Activated naive CD8-positive, alpha-beta T cell treated with anti-CD3 and anti-CD28 coated beads, Interleukin-2, amount 10 ng/mL, durations not matched to agents 7 days and 5 days (primary cell): ENCODE measurements around the gene ING5. TPM values are rescaled to one million over a fixed set of nuclear protein-coding genes. Genes with fewer than 3 reads are reported as not detected.

Experiments used
- ATAC-seq: fragments of 150-1000 bp; cut with Tn5 transposase; one replicate; pipeline ENCODE4 v1.10.0; 2021; ENCODE audit warnings: low read depth, moderate library complexity
- POLR2A ChIA-PET: fragments of 350-600 bp; sonication (Branson Sonifier 250); formaldehyde crosslinking; loops from one replicate; lab custom pipeline; 2021; ENCODE audit warnings: antibody characterized with exemption; lab: Charles Lee
- DNase-seq: peaks from one replicate; pipeline ENCODE4 v3.0.0; 2021
- H3K27ac Mint-ChIP-seq: one replicate; pipeline ENCODE4 v1.8.0; 2022; ENCODE audit warnings: mild to moderate bottlenecking, mixed read lengths
- H3K27me3 Mint-ChIP-seq: one replicate; pipeline ENCODE4 v1.8.0; 2022; ENCODE audit warnings: mild to moderate bottlenecking, moderate library complexity, mixed read lengths
- H3K36me3 Mint-ChIP-seq: one replicate; pipeline ENCODE4 v1.8.0; 2021; ENCODE audit warnings: mild to moderate bottlenecking, mixed read lengths
- H3K4me1 Mint-ChIP-seq: one replicate; pipeline ENCODE4 v1.8.0; 2021; ENCODE audit warnings: mixed read lengths
- H3K4me3 Mint-ChIP-seq: one replicate; pipeline ENCODE4 v1.8.0; 2022; ENCODE audit warnings: mild to moderate bottlenecking, moderate library complexity, mixed read lengths
- H3K9me3 Mint-ChIP-seq: one replicate; pipeline ENCODE4 v1.8.0; 2021; ENCODE audit warnings: mixed read lengths
- total RNA-seq, 2 experiments: library from RNA; stranded (reverse); gene quantifications; one replicate each; pipeline ENCODE4 v1.2.3, GENCODE V29; 2021

ING5 gene
- total RNA-seq, 2 experiments from 2014 or later = 52.1 to 54.3 TPM

DNA sequence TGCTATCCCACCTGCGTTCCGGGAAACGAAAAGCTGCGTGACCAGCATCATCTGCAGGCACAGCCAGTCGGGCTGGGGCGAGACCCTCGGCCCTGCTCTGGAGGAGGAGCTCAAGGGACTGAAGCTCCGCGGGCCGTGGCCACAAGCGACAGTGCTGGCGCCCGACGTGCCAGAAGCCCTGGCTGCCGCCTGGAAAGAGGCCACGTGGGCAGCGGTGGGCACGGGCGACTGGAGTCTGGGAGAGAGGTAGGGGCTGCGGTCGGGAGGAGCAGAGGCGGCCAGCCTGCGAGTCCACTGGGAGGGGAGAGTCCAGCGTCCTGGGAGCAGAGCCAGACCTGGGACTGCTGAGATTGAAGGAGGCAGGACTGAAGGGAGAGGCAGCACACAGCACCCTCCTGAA lies 24.4 kb upstream of the ING5 start:
- ATAC-seq = no peak
- no peaks in the 10 kb centered on the region for H3K9me3 Mint-ChIP-seq
- no peak overlapping the region for H3K27ac Mint-ChIP-seq
- H3K27me3 Mint-ChIP-seq = no peaks in the 10 kb centered on the region
- peaks cover 5% of the 10 kb centered on the region for H3K36me3 Mint-ChIP-seq
- peaks cover 11% of the 10 kb centered on the region for H3K4me1 Mint-ChIP-seq
- no peak for DNase-seq
- POLR2A ChIA-PET = interaction anchor here (1.6 kb wide), 1 partner anchor 9 kb away, joined by 5 read pairs; the partner anchor contains the start of gene DTYMK
- H3K4me3 Mint-ChIP-seq = no peak overlapping the region

DNA sequence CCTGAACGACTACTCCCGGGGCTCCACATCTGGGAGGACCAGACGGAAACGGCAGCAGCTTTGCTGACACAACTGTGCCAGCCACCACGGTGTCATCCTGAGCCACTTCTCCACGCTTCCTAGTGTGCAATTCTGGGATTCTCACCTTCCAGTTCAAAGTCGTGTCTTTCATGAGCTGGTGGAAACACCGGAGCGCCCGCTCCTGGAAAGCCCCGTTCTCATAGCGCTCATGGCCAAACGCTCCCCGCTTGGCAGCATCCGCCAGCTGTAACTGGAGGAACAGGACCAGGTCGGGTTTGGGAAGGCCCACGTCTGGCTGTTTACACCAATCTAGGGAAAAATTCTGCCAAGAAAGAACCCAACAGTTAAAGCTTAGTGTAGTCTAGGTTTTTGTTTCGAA lies 23.5 kb upstream of the ING5 start:
- POLR2A ChIA-PET = interaction anchor here (1.6 kb wide), 1 partner anchor 8 kb away, joined by 5 read pairs; the partner anchor contains the start of gene DTYMK
- Mint-ChIP-seq H3K27ac (no peak overlapping the region), H3K4me3 (no peak overlapping the region), H3K27me3 (no peaks in the 10 kb centered on the region), H3K36me3 (peaks cover 9% of the 10 kb centered on the region), H3K4me1 (peaks cover 10% of the 10 kb centered on the region), H3K9me3 (no peaks in the 10 kb centered on the region)
- no peak for DNase-seq
- ATAC-seq = no peak

DNA sequence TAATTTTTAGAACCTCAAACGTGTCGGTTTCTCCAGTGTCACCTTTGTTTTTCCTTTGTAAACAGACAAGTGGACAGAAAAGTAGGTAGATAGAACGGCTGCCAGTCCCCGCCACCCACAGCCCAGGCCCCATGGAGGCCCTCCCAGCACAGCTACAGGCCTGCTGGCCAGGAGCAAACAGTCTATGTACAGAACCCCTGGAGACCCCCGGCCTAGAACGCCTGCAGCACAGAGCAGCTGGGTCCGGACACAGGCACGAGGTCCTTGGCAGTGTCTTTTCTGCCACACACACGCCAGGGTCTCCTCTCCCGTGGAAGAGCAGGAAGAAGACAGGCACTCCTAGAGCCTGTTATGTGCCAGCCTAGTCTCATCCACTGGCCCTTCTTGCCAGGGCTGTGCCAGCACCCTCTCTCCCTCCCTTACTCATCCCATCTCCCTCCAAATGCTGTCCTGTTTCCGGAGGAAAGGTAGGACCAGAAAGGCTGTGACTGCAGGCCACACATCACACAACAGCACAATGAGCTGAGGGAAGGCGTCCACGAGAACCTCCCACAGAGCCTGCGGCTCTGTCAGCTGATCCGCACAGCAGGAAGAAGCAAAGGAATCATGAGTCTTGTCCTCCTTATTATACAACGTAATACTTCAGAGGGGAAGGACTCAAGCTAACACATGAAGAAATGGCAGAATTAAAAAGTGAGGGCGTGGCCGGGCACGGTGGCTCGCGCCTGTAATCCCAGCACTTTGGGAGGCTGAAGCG lies 22.9 kb upstream of the ING5 start:
- DNase-seq (no peak), ATAC-seq (no peak)
- H3K4me1 Mint-ChIP-seq = peaks cover 6% of the 10 kb centered on the region
- POLR2A ChIA-PET = interaction anchor here (1.6 kb wide), 1 partner anchor 8 kb away, joined by 5 read pairs; the partner anchor contains the start of gene DTYMK
- no peaks in the 10 kb centered on the region for H3K9me3 Mint-ChIP-seq
- no peak overlapping the region for H3K27ac Mint-ChIP-seq
- no peaks in the 10 kb centered on the region for H3K27me3 Mint-ChIP-seq
- no peak overlapping the region for H3K4me3 Mint-ChIP-seq
- H3K36me3 Mint-ChIP-seq = peaks cover 13% of the 10 kb centered on the region

DNA sequence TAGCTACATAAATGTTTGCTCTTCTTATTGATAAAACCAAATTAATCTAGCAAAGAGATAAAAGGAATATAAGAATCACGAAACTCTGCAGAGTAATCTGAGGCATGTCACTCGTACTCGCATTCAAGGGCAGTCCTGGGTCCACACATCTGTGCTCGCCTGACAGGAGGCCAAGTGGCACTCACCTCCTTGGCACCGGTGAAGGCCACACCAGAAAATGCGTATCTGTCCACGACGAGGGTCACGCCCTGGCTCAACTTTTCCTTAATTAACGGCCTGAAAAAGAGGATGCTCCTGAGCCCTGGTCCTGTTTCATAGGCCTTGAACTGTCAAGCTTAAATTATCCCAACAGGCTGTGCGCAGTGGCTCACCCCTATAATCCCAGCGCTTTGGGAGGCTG lies 21.8 kb upstream of the ING5 start:
- peaks cover 9% of the 10 kb centered on the region for H3K4me1 Mint-ChIP-seq
- POLR2A ChIA-PET = no interaction called here

DNA sequence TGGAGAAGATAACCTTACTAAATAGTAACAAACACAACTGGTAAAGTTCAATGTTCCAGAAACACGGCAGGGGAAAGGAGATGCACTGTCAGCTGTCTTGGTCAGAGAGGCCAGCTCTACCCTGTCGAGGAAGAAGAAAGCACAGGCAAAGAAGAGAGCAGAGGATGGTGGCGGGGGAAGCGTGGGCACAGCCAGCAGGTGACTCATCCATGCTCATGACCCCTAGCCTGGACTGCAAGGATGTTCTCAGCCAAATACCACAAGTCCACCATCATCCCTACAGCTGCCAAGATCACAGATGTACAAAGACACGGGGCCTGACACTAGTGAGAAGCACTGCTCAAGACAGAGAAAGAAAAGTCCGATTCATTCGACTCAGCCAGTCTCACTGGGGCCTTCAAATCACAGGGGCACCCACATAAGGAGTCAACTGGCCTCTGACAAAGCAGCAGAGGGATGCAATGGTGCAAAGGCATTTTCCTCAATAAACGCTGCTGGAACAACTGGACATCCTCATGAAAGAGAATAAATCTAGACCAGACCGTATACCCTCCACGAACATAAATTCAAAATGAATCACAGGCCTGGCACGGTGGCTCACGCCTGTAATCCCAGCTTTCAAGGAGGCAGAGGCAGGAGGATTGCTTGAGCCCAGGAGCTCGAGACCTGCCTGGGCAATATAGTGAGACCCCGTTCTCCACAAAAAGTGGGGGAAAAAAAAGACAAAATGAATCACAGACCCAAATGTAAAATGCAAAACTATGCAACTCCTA lies 20.8 kb upstream of the ING5 start:
- Mint-ChIP-seq H3K27me3 (no peaks in the 10 kb centered on the region), H3K4me1 (peaks cover 13% of the 10 kb centered on the region), H3K4me3 (no peak overlapping the region), H3K9me3 (no peaks in the 10 kb centered on the region), H3K36me3 (peaks cover 18% of the 10 kb centered on the region), H3K27ac (no peak overlapping the region)
- ATAC-seq = no peak
- POLR2A ChIA-PET = no interaction called here
- no peak for DNase-seq

More for the DNA sequence above, 21.8 kb upstream of the ING5 start:
- DNase-seq (no peak), ATAC-seq (no peak)
- Mint-ChIP-seq H3K4me3 (no peak overlapping the region), H3K9me3 (no peaks in the 10 kb centered on the region), H3K36me3 (peaks cover 18% of the 10 kb centered on the region), H3K27ac (no peak overlapping the region), H3K27me3 (no peaks in the 10 kb centered on the region)

DNA sequence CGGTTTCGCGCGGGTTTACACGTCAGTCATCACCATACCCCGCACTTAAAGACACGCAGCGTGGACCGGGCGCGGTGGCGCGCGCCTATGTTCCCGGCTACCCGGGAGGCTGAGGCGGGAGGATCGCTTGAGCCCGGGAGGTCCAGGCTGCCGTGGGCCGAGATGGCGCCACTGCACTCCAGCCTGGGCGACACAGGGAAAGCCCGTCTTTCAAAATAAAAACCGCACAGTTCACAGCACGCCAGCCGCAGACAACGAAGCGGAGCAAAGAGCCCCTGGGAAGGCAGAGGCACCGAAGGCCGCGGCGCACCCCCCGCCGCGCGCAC lies 15.6 kb upstream of the ING5 start:
- peak; percentile 3 for ATAC-seq
- no peaks in the 10 kb centered on the region for H3K9me3 Mint-ChIP-seq

DNA sequence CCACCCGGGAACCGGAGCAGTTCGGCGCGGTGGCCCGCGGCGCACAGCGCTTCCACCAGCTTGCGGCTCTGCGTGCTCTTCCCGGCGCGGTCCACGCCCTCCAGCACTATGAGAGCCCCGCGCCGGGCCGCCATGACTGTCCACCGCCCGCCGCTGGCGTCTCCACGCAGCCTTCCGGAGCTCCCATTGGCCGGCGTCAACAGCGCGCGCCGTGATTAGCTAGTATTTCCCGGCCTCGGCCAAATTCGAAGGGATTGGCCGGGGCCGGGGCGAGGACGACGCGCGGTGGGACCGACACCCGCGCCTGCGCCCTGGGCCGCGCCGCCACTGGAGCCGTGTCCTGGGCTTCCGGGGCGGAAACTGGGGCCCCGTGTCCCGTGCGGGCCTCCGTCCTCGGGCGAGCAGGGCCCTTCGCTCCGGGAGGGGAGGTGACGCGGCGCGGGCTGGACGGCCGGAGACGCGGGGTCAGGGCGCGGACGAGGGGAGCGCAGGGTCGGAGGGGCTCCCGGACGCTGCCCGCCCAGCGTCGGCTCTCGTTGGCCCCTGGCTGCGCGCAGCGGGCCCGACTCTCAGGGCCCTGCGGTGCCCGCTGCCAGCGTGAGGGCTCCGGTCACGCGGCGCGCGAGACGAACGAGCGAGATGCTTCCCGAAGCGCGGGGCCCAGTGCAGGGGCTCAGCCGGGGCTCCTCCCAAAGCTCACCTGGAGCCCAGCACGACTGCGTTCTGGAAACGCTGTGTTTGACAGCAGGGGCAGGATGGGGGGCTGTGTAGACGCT lies 15.0 kb upstream of the ING5 start, which contains the start of gene DTYMK:
TSS of gene DTYMK (minus strand) at position 166 of the 776 bp plus-strand sequence. CDS start at position 134, 32 bp downstream.
- Mint-ChIP-seq H3K27me3 (no peaks in the 10 kb centered on the region), H3K36me3 (peaks cover 13% of the 10 kb centered on the region), H3K27ac (peak within 1 kb of the TSS; percentile 96), H3K9me3 (no peaks in the 10 kb centered on the region), H3K4me3 (peak within 1 kb of the TSS; percentile 89), H3K4me1 (peaks cover 22% of the 10 kb centered on the region)
- peak; percentile 97 for ATAC-seq
- POLR2A ChIA-PET = interaction anchor here (0.6 to 4.5 kb wide), 20 partner anchors 9 to 1126 kb away, joined by 3 to 62 read pairs (median 5); partner anchors contain the start of genes ATG4B, D2HGDH, DUSP28 and ING5
- peak; percentile 99 for DNase-seq

More for the DNA sequence above, 15.6 kb upstream of the ING5 start:
- no peak for DNase-seq
- peaks cover 22% of the 10 kb centered on the region for H3K4me1 Mint-ChIP-seq
- peaks cover 15% of the 10 kb centered on the region for H3K36me3 Mint-ChIP-seq
- H3K27me3 Mint-ChIP-seq = no peaks in the 10 kb centered on the region
- POLR2A ChIA-PET = interaction anchor here (0.6 to 4.5 kb wide), 19 partner anchors 8 to 1126 kb away, joined by 3 to 62 read pairs (median 5); partner anchors contain the start of genes ATG4B, D2HGDH, DUSP28 and ING5
- H3K4me3 Mint-ChIP-seq = peak overlapping the region; percentile 89
- H3K27ac Mint-ChIP-seq = peak overlapping the region; percentile 83

DNA sequence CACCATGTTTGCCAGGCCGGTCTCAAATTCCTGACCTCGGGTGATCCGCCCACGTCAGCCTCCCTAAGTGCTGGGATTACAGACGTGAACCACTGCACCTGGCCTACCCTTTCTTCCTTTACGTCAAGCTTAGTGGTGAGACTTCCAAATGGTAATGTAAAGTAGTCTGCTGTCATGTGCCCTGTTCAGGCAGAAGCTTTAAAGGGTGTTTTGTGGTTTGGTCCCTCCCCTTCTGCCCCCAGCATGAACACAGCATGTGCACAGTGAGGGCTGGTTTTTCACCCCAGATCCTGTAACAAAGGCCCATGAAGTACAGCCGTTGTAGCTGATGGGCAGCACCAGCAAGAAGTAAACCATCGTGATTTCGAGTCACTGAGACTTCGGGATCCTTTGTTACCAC lies 12.5 kb upstream of the ING5 start:
- H3K9me3 Mint-ChIP-seq = no peaks in the 10 kb centered on the region
- POLR2A ChIA-PET = interaction anchor here (1.4 to 4.5 kb wide), 2 partner anchors 13 to 46 kb away, joined by 4 to 62 read pairs; partner anchors contain the start of genes D2HGDH and ING5

DNA sequence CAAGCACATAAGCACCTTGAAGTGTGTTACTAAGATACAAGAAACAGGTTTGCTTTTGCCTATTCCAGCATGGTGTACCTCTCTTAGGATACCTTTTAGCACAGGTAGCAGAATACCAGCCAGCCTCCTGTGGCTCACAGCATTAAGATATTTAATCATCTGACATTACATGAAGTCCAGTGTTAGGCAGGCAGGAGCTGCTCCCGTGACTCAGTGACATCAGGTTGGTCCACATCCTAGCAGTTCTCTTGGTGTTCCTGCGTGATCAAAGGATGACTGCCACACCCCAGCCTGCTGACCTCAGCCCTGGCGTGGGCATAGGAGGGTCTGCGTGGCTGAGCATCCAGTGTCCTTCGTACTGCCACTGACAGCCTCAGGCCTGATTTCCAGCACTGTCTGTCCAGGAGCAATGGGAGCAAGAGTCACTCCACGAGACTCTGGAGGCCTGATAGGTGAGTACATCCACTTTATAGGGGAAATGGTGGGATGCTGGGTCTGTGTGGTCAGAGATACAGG lies 11.6 kb upstream of the ING5 start:
- H3K4me3 Mint-ChIP-seq = no peak overlapping the region
- ATAC-seq = no peak
- H3K9me3 Mint-ChIP-seq = no peaks in the 10 kb centered on the region
- no peak overlapping the region for H3K27ac Mint-ChIP-seq
- no peaks in the 10 kb centered on the region for H3K27me3 Mint-ChIP-seq
- peaks cover 18% of the 10 kb centered on the region for H3K4me1 Mint-ChIP-seq
- DNase-seq = no peak
- POLR2A ChIA-PET = no interaction called here
- peaks cover 6% of the 10 kb centered on the region for H3K36me3 Mint-ChIP-seq

More for the DNA sequence above, 12.5 kb upstream of the ING5 start:
- no peak overlapping the region for H3K27ac Mint-ChIP-seq
- no peaks in the 10 kb centered on the region for H3K27me3 Mint-ChIP-seq
- DNase-seq = no peak
- H3K4me1 Mint-ChIP-seq = peaks cover 20% of the 10 kb centered on the region
- peak overlapping the region; percentile 25 for H3K4me3 Mint-ChIP-seq
- no peak for ATAC-seq
- peaks cover 7% of the 10 kb centered on the region for H3K36me3 Mint-ChIP-seq

DNA sequence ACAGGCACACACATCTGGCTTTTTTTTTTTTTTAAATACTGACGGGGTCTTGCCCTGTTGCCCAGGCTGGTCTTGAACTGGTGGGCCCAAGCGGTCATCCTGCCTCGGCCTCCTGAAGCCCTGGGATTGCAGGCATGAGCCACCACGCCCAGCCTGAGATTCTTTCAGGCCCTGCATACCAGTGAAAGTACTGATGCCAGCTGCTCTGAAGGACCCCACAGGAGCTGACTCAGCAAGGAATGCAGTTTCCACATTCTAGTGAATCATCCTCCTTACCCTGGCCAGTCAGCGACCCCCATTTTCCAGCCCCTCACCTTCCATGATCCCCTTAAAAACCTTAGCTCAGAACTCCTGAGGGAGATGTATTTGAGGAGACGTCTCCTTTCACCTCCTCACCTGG lies 9.4 kb upstream of the ING5 start:
- Mint-ChIP-seq H3K4me1 (peaks cover 13% of the 10 kb centered on the region), H3K27me3 (no peaks in the 10 kb centered on the region), H3K4me3 (no peak overlapping the region), H3K27ac (no peak overlapping the region), H3K36me3 (peaks cover 10% of the 10 kb centered on the region), H3K9me3 (no peaks in the 10 kb centered on the region)
- POLR2A ChIA-PET = interaction anchor here (1.1 to 2.0 kb wide), 2 partner anchors 8 to 9 kb away, joined by 5 read pairs; partner anchors contain the start of gene ING5
- ATAC-seq = no peak
- DNase-seq = no peak

DNA sequence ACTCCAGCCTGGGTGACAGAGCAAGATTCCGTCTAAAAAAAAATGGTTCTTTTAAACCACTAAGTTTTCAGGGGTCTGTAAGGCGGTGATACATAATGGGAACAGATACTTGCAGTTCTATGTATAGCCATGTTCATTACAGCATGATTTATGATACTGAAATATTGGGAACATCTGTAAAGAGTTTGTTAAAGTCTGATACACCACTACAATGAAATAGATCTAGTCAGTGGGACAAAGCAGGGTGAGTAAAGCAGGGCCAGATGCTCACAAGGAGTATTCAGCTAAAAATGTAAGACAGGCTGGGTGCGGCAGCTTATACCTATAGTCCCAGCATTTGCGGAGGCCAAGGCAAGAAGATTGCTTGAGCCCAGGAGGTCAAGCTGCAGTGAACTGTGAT lies 6.2 kb upstream of the ING5 start:
- Mint-ChIP-seq H3K9me3 (no peaks in the 10 kb centered on the region), H3K36me3 (peaks cover 10% of the 10 kb centered on the region), H3K4me3 (no peak overlapping the region), H3K4me1 (peaks cover 3% of the 10 kb centered on the region), H3K27me3 (no peaks in the 10 kb centered on the region), H3K27ac (no peak overlapping the region)
- DNase-seq = no peak
- no peak for ATAC-seq
- POLR2A ChIA-PET = interaction anchor here (1.9 kb wide), 1 partner anchor 9 kb away, joined by 6 read pairs; the partner anchor contains the start of gene DTYMK

DNA sequence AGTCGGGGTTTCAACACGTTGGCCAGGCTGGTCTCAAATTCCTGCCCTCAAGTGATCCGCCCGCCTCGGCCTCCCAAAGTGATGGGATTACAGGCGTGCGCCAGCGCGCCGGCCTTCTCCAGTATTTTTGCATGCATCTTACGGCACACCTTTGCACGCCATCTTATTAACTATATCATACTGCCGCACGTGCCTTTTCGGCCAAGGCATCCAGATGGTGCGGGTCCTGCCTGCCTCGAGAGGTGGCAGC lies 765 bp upstream of the ING5 start:
- peaks cover 15% of the 10 kb centered on the region for H3K4me1 Mint-ChIP-seq
- POLR2A ChIA-PET = interaction anchor here (1.0 to 4.1 kb wide), 4 partner anchors 9 to 552 kb away, joined by 3 to 62 read pairs (median 14); partner anchors contain the start of genes D2HGDH, DTYMK and PASK
- H3K36me3 Mint-ChIP-seq = peaks cover 10% of the 10 kb centered on the region
- H3K4me3 Mint-ChIP-seq = peak overlapping the region; percentile 89
- no peaks in the 10 kb centered on the region for H3K27me3 Mint-ChIP-seq
- H3K27ac Mint-ChIP-seq = peak overlapping the region; percentile 90
- DNase-seq (no peak), ATAC-seq (no peak)
- no peaks in the 10 kb centered on the region for H3K9me3 Mint-ChIP-seq
